ENCODE results near the gene OR51I1. TPM values are rescaled to one million over a fixed set of nuclear protein-coding genes. Genes with fewer than 3 reads are reported as not detected.

The OR51I1 gene, protein sequence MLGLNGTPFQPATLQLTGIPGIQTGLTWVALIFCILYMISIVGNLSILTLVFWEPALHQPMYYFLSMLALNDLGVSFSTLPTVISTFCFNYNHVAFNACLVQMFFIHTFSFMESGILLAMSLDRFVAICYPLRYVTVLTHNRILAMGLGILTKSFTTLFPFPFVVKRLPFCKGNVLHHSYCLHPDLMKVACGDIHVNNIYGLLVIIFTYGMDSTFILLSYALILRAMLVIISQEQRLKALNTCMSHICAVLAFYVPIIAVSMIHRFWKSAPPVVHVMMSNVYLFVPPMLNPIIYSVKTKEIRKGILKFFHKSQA
- total RNA-seq, result under 0.01 TPM in 1 of 2 replicates, not detected in the other

DNA sequence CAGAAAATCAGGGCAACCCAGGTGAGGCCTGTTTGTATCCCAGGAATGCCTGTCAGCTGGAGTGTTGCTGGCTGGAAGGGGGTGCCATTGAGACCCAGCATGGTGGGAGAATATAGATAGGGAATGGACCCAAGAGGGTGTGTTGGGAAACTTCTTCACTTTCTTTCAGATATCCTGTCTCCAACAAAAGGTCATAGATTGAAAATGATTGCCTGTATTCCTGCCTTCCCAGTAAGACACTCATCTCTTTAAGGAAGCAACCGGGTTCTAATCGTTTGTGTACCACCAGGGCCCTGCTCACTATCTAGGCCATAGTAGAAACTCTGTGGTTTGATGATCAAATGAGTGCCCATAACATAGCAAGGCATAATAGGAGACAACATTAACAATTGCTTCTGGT, at the start of gene OR51I1:
Gene OR51I1 (minus strand): TSS at position 101 of the 400 bp plus-strand sequence. CDS start 0 bp downstream, at position 101.
- H3K4me3 ChIP-seq (ENCODE audit: low read depth, low read length), result no peak within 1 kb of the TSS
- no peak for DNase-seq (ENCODE audit: low read depth)
- TF ChIP-seq, protein P1, sequence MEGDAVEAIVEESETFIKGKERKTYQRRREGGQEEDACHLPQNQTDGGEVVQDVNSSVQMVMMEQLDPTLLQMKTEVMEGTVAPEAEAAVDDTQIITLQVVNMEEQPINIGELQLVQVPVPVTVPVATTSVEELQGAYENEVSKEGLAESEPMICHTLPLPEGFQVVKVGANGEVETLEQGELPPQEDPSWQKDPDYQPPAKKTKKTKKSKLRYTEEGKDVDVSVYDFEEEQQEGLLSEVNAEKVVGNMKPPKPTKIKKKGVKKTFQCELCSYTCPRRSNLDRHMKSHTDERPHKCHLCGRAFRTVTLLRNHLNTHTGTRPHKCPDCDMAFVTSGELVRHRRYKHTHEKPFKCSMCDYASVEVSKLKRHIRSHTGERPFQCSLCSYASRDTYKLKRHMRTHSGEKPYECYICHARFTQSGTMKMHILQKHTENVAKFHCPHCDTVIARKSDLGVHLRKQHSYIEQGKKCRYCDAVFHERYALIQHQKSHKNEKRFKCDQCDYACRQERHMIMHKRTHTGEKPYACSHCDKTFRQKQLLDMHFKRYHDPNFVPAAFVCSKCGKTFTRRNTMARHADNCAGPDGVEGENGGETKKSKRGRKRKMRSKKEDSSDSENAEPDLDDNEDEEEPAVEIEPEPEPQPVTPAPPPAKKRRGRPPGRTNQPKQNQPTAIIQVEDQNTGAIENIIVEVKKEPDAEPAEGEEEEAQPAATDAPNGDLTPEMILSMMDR (IDR thresholded peaks at IDR 0.05; ENCODE audit: insufficient read depth, low read depth, low read length), result no peak

DNA sequence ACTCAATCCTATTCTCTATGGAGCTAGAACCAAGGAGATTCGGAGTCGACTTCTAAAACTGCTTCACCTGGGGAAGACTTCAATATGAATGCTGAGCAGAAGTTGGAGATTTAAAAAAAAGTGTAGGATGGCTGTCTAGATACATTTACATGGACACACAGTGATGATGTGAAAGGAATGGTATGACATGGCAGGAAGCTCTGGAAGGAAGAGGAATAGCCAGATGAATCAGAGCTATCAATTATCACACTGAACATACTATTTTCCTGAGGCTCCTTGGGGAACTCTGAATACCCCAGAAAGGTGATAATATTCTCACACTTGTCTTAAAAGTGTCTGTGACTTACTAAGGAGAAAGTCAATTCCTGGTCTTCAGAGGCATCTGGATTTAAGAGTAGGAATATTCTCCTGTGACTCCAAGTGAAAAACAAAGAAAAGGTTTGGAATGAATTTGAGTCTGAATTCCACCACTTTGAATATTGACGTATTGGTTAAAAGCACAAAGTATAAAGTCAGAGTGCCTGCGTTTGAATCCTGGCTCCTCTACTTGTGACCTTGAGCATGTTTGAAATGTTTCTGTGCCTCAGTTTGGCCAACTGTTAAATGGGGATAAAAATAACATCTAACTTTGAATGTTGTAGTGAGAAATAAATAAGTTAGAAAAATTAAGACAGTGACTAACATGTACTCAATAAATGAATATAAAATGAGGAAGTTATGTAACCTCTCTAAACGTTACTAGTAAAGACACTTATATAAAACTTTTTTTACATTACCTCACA, 48.5 kb upstream of the OR51I1 start:
- no peak for DNase-seq (ENCODE audit: low read depth)
- TF ChIP-seq, protein P1 (IDR thresholded peaks at IDR 0.05; ENCODE audit: insufficient read depth, low read depth, low read length), result no peak

DNA sequence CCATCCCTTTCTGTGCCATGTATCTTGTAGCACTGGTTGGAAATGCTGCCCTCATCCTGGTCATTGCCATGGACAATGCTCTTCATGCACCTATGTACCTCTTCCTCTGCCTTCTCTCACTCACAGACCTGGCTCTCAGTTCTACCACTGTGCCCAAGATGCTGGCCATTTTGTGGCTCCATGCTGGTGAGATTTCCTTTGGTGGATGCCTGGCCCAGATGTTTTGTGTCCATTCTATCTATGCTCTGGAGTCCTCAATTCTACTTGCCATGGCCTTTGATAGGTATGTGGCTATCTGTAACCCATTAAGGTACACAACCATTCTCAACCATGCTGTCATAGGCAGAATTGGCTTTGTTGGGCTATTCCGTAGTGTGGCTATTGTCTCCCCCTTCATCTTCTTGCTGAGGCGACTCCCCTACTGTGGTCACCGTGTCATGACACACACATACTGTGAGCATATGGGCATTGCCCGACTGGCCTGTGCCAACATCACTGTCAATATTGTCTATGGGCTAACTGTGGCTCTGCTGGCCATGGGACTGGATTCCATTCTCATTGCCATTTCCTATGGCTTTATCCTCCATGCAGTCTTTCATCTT, 47.6 kb upstream of the OR51I1 start:
- no peak overlapping the region for H3K4me3 ChIP-seq (ENCODE audit: low read depth, low read length)
- no peak for DNase-seq (ENCODE audit: low read depth)
- TF ChIP-seq, protein P1 (IDR thresholded peaks at IDR 0.05; ENCODE audit: insufficient read depth, low read depth, low read length), result no peak

More for the DNA sequence above, 48.5 kb upstream of the OR51I1 start:
- no peak overlapping the region for H3K4me3 ChIP-seq (ENCODE audit: low read depth, low read length)

DNA sequence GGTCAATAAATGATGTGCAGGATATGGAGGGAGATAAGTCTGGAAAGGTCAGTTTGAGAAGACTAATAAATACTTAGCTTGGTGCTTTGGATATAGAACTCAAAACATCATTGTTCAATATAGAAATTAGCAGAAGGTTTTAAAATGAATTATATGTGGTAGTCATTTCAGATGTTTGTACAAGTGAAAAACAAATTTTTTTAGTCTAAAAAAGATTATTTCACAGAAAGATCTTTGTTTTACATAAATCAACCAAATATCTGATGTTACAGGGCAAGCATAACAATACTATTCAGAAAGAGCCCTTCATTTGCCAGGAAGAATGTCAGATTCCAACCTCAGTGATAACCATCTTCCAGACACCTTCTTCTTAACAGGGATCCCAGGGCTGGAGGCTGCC, 47.1 kb upstream of the OR51I1 start, which contains the start of gene OR52D1:
Gene OR52D1 (plus strand): TSS at position 301 of the 400 bp plus-strand sequence. CDS start 22 bp downstream, at position 323.
- no peak within 1 kb of the TSS for H3K4me3 ChIP-seq (ENCODE audit: low read depth, low read length)
- DNase-seq (ENCODE audit: low read depth), result no peak
- TF ChIP-seq, protein P1 (IDR thresholded peaks at IDR 0.05; ENCODE audit: insufficient read depth, low read depth, low read length), result no peak

DNA sequence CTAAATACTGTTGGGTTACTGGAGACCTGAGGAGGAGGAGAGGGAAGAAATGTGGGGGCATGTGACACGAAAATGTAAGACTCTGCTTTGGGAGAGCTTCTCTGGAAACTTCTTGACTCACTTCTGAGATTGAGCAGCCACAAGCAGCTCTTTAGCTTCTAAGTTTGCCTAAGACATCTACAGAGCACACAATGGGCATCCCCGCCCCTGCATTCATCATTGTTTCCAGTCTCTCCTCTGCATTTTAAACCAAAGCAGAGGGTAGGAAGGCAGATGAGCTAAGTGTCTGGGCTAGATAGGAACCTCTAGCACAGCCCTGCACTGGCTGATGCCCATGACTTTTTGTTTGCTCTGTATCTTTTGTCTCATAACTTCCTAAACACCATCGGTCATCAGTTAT, 45.1 kb upstream of the OR51I1 start:
- no peak for DNase-seq (ENCODE audit: low read depth)
- no peak overlapping the region for H3K4me3 ChIP-seq (ENCODE audit: low read depth, low read length)
- TF ChIP-seq, protein P1 (IDR thresholded peaks at IDR 0.05; ENCODE audit: insufficient read depth, low read depth, low read length), result no peak

DNA sequence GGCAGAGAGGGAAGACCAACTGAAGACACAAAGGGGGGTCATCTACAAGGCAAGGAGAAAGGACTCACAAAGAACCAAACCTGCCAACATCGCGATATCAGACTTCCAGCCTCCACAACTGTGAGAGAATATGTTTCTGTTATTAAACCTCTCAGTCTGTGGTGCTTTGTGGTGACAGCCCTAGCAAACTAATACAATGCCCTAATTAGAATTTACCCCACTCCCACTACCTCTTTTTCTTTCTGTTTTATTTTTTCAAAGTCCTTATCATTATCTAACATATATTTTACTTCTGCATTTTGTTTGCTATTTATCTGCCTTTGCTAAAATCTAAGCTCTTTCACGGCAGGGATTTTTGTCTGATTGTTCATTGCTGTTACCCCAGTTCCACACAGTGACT, 44.7 kb upstream of the OR51I1 start:
- no peak overlapping the region for H3K4me3 ChIP-seq (ENCODE audit: low read depth, low read length)
- DNase-seq (ENCODE audit: low read depth), result no peak
- TF ChIP-seq, protein P1 (IDR thresholded peaks at IDR 0.05; ENCODE audit: insufficient read depth, low read depth, low read length), result no peak
